ENCODE data around the gene SOX5. TPM values are rescaled to one million over a fixed set of nuclear protein-coding genes. Genes with fewer than 3 reads are reported as not detected.

SOX5 gene
- total RNA-seq, 1 experiment from 2014 or later: 0.52 TPM

- Histone ChIP-seq H2AFZ (ENCODE audit: low read depth, low read length, poor library complexity, severe bottlenecking) (no peak overlapping the region), H3K4me1 (ENCODE audit: control insufficient read depth in 1 of 2, insufficient read depth in 2 of 2, low read length in 2 of 2) (no peaks in the 10 kb centered on the region), H3K4me3 (replicated peaks in 1 of 2; ENCODE audit: low read depth in 1 of 2, low read length in 2 of 2) (no peak overlapping the region), H3K36me3 (ENCODE audit: control insufficient read depth in 1 of 2, insufficient read depth in 2 of 2, low read length in 2 of 2) (no peaks in the 10 kb centered on the region), H3K27ac (ENCODE audit: low read depth, low read length) (no peak overlapping the region), H4K20me1 (ENCODE audit: insufficient read depth) (no peaks in the 10 kb centered on the region), H3K4me2 (ENCODE audit: low read length) (no peak overlapping the region), H3K27me3 (ENCODE audit: insufficient read depth, low read length) (no peaks in the 10 kb centered on the region), H3K79me2 (ENCODE audit: insufficient read depth, low read length) (no peaks in the 10 kb centered on the region), H3K9me2 (ENCODE audit: insufficient read depth) (no peaks in the 10 kb centered on the region), H3K9ac (ENCODE audit: low read length) (no peak overlapping the region), H3K9me3 (ENCODE audit: control insufficient read depth in 1 of 2, insufficient read depth in 1 of 2, low read depth in 1 of 2, low read length in 2 of 2) (peaks cover 12 to 13% of the 10 kb centered on the region in 2 experiments; a peak in 2 of 4 replicates)
- ChIA-PET RAD21 (ENCODE audit: low non-redundant PET in 1 of 2, low total read pairs in 2 of 2, uncharacterized antibody in 2 of 2, unreplicated experiment in 2 of 2) (no interaction called here), CTCF (no interaction called here), POLR2A (no interaction called here)
- TF ChIP-seq SIN3A (IDR thresholded peaks at IDR 0.05; ENCODE audit: low read depth) (no peak), EZH2phosphoT487 (IDR thresholded peaks at IDR 0.05; ENCODE audit: borderline replicate concordance) (no peak), EGR1 (IDR thresholded peaks at IDR 0.05; ENCODE audit: low read depth) (no peak), SP1 (IDR thresholded peaks at IDR 0.05; ENCODE audit: low read depth) (no peak), ZNF274 (IDR thresholded peaks at IDR 0.05; ENCODE audit: low read depth, low read length) (no peak), SRF (IDR thresholded peaks at IDR 0.05; ENCODE audit: low read depth) (no peak)
- DNase-seq (ENCODE audit: low read depth, low spot score) (no peak), ATAC-seq (no peak)
- intact Hi-C loops (cut with micrococcal nuclease): no loop called here
- BruUV-seq (replicated peaks): no TSS peak
Measured at GRCh38 chr12:23731035-23731434, 218.4 kb downstream of the SOX5 start.

DNA sequence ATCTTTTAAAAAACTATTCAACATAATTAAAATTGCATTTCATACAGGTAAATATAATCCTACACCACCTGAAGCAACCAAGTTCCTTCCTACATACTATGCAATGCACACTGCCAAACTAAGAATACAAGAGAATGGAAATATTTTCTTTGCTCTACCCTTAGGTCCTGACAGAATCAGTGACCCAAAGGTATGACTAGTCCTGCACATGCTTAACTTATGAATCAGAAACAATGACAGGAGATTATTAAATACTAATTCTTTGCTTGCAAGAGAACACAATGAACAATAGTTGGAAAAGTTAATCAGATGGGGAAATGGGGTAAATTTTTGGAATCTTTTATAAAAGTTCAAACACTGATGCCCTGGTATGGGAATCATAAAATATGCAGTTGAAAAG is 220.1 kb downstream of the SOX5 start:
- Histone ChIP-seq H4K20me1 (ENCODE audit: insufficient read depth) (no peaks in the 10 kb centered on the region), H3K9me2 (ENCODE audit: insufficient read depth) (no peaks in the 10 kb centered on the region), H3K4me3 (replicated peaks in 1 of 2; ENCODE audit: low read depth in 1 of 2, low read length in 2 of 2) (no peak overlapping the region), H3K4me1 (ENCODE audit: control insufficient read depth in 1 of 2, insufficient read depth in 2 of 2, low read length in 2 of 2) (no peaks in the 10 kb centered on the region), H3K79me2 (ENCODE audit: insufficient read depth, low read length) (no peaks in the 10 kb centered on the region), H3K27me3 (ENCODE audit: insufficient read depth, low read length) (no peaks in the 10 kb centered on the region), H3K36me3 (ENCODE audit: control insufficient read depth in 1 of 2, insufficient read depth in 2 of 2, low read length in 2 of 2) (no peaks in the 10 kb centered on the region), H3K9ac (ENCODE audit: low read length) (no peak overlapping the region), H2AFZ (ENCODE audit: low read depth, low read length, poor library complexity, severe bottlenecking) (no peak overlapping the region), H3K27ac (ENCODE audit: low read depth, low read length) (no peak overlapping the region), H3K9me3 (ENCODE audit: control insufficient read depth in 1 of 2, insufficient read depth in 1 of 2, low read depth in 1 of 2, low read length in 2 of 2) (peaks cover 12 to 19% of the 10 kb centered on the region in 2 experiments; a peak in 2 of 4 replicates), H3K4me2 (ENCODE audit: low read length) (no peak overlapping the region)
- no TSS peak for BruUV-seq (replicated peaks)
- POLR2A ChIA-PET: no interaction called here
- no peak for DNase-seq (ENCODE audit: low read depth, low spot score)
- RAD21 ChIA-PET (ENCODE audit: low non-redundant PET in 1 of 2, low total read pairs in 2 of 2, uncharacterized antibody in 2 of 2, unreplicated experiment in 2 of 2): no interaction called here
- ATAC-seq: no peak
- CTCF ChIA-PET: no interaction called here
- intact Hi-C loops (cut with micrococcal nuclease): no loop called here
- TF ChIP-seq EZH2 (IDR thresholded peaks at IDR 0.05): no peak
- no peak for TF ChIP-seq POLR2A (IDR thresholded peaks at IDR 0.05; ENCODE audit: borderline replicate concordance, extremely low read depth, insufficient read depth, insufficient read length)
- TF ChIP-seq TCF7L2 (IDR thresholded peaks at IDR 0.05; ENCODE audit: borderline replicate concordance, extremely low read depth, insufficient read depth, insufficient read length): no peak
- no peak for TF ChIP-seq ELF1 (IDR thresholded peaks at IDR 0.05; ENCODE audit: borderline replicate concordance, low read depth)
- TF ChIP-seq ZBTB33 (IDR thresholded peaks at IDR 0.05; ENCODE audit: extremely low read depth, insufficient replicate concordance, low read length): no peak
- TF ChIP-seq ZFX (IDR thresholded peaks at IDR 0.05): no peak
- no peak for TF ChIP-seq CEBPB (IDR thresholded peaks at IDR 0.05; ENCODE audit: low read depth)
